Stomach smooth muscle (tissue), 2 donors: ENCODE results near the gene ENOSF1.

Source experiments
- H3K27ac ChIP-seq: one replicate; pipeline ENCODE4 v1.7.0; 2013; ENCODE audit warnings: mild to moderate bottlenecking, low read length, inconsistent platforms
- H3K27me3 ChIP-seq, 2 donors: one replicate each; pipeline ENCODE4 v1.7.0; 2013; ENCODE audit warnings: low read length in 2 of 2; ENCODE audit not compliant: insufficient read depth in 2 of 2, control insufficient read depth in 1 of 2
- H3K36me3 ChIP-seq, 2 donors: one replicate each; pipeline ENCODE4 v1.7.0; 2013; ENCODE audit warnings: low read length in 2 of 2; ENCODE audit not compliant: control insufficient read depth in 2 of 2, insufficient read depth in 2 of 2
- H3K4me1 ChIP-seq: one replicate; pipeline ENCODE4 v1.7.0; 2013; ENCODE audit warnings: low read length; ENCODE audit not compliant: control insufficient read depth, insufficient read depth
- H3K4me3 ChIP-seq, 2 donors: one replicate each; pipeline ENCODE4 v1.7.0; 2013; ENCODE audit warnings: low read length in 2 of 2
- H3K9ac ChIP-seq, 2 donors: one replicate each; pipeline ENCODE4 v1.7.0; 2013; ENCODE audit warnings: low read length in 2 of 2, mild to moderate bottlenecking in 1 of 2
- H3K9me3 ChIP-seq, 2 donors: one replicate each; pipeline ENCODE4 v1.7.0; 2013; ENCODE audit warnings: low read length in 2 of 2; ENCODE audit not compliant: control insufficient read depth in 2 of 2
- donor health status: healthy.
- donor health status: Pancreatic carcinoma.

The ENOSF1 gene

GRCh38 chr18:644395-645004 lies 67.9 kb downstream of the ENOSF1 start:
- no peak overlapping the region for H3K4me3 ChIP-seq
- no peaks in the 10 kb centered on the region for H3K27me3 ChIP-seq
- no peak overlapping the region for H3K9ac ChIP-seq
- no peak overlapping the region for H3K27ac ChIP-seq
- H3K9me3 ChIP-seq: no peaks in the 10 kb centered on the region
- H3K36me3 ChIP-seq: no peaks in the 10 kb centered on the region
- no peaks in the 10 kb centered on the region for H3K4me1 ChIP-seq

DNA sequence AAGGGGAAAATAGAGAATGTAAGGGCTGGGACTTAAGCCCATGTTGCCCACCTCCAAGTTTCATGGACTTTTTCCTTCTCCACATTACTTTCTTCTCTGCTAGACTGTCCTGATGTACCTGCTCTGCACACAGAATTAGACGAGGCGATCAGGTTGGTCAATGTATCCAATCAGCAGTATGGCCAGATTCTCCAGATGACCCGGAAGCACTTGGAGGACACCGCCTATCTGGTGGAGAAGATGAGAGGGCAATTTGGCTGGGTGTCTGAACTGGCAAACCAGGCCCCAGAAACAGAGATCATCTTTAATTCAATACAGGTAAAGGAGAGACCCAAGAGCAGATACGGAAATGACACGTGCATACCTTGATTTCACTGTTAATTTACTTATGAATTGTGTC lies 71.2 kb downstream of the ENOSF1 start:
- Histone ChIP-seq H3K9me3 (no peaks in the 10 kb centered on the region), H3K27me3 (no peaks in the 10 kb centered on the region), H3K27ac (no peak overlapping the region), H3K36me3 (no peaks in the 10 kb centered on the region), H3K4me3 (no peak overlapping the region), H3K9ac (no peak overlapping the region), H3K4me1 (no peaks in the 10 kb centered on the region)

GRCh38 chr18:635171-635570 lies 77.3 kb downstream of the ENOSF1 start:
- no peak overlapping the region for H3K4me3 ChIP-seq
- no peaks in the 10 kb centered on the region for H3K9me3 ChIP-seq
- H3K36me3 ChIP-seq: no peaks in the 10 kb centered on the region
- no peaks in the 10 kb centered on the region for H3K4me1 ChIP-seq
- H3K27ac ChIP-seq: no peak overlapping the region
- H3K9ac ChIP-seq: no peak overlapping the region
- H3K27me3 ChIP-seq: no peaks in the 10 kb centered on the region

DNA sequence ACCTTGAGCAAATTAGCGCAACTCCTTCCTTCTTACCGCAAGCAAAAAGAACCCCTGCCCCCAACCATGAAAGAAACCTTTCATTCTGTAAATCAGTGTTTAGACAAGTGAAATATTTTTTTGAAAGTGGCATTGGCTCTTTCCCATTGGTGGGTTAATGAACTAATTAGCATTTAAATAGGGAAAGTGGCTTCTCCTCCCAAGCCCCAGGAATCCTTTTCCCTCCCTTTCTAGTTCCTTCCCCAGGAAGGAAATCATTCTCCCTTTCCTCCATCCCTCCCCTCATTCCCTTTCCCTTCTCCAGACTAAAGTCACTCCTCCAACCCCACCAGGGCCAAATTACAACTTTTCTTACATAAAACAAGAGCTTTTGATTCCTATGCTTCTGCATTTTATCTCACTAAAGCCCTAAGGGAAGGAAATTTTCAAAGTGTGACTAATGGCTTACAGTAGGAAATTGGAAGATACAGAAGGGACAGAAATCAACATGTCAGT lies 77.8 kb downstream of the ENOSF1 start:
- Histone ChIP-seq H3K9ac (no peak overlapping the region), H3K9me3 (no peaks in the 10 kb centered on the region), H3K27ac (no peak overlapping the region), H3K36me3 (no peaks in the 10 kb centered on the region), H3K4me3 (no peak overlapping the region), H3K4me1 (no peaks in the 10 kb centered on the region), H3K27me3 (no peaks in the 10 kb centered on the region)

- Histone ChIP-seq H3K27ac (no peak overlapping the region), H3K4me3 (no peak overlapping the region), H3K9me3 (no peaks in the 10 kb centered on the region), H3K4me1 (no peaks in the 10 kb centered on the region), H3K36me3 (no peaks in the 10 kb centered on the region), H3K27me3 (no peaks in the 10 kb centered on the region), H3K9ac (no peak overlapping the region)
Measured at GRCh38 chr18:631560-631959, 80.9 kb downstream of the ENOSF1 start.

DNA sequence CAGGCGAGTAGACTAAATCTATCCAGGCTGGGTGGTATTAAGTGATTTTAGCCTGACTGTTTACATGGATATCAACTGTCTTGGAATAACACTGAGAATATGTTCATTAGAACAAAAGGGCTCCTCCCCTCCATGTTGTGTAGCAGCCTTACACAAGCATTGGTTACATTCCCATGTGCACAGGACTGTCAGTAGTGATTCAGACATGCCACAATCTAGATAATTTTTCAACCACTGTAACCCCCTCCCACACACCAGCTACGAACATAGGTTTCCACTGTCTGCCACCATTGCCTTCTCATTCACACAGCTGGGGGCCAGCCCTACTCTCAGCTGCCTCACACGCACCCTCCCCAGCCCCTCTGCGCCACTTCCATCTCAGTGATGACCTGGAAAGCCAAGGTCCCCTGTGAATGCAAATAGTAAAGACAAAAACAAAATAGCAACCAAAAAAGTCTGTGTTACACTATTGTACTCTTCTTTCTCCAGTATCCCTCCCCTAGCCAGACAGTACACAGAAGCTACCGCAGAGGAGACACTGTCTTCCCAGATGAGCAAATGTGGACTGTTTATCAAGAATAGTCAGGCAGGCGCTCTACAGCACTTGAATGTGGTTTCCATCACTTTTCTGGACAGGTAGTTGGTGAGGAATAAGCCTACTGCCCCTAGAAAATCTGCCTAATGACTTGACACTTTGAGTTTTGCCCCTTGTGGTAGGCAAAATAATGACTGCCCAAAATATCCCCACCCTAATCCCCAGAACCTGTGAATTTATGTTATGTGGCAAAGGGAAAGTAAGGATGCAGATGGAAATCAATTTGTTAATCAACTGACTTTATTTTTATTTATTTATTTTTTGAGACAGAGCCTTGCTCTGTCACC lies 82.9 kb downstream of the ENOSF1 start:
- H3K4me1 ChIP-seq: no peaks in the 10 kb centered on the region
- H3K27me3 ChIP-seq: no peaks in the 10 kb centered on the region

GRCh38 chr18:627231-627630 lies 85.2 kb downstream of the ENOSF1 start:
- Histone ChIP-seq H3K36me3 (no peaks in the 10 kb centered on the region), H3K4me3 (no peak overlapping the region), H3K27me3 (no peaks in the 10 kb centered on the region), H3K9me3 (no peaks in the 10 kb centered on the region), H3K4me1 (no peaks in the 10 kb centered on the region), H3K9ac (no peak overlapping the region), H3K27ac (no peak overlapping the region)

More for the DNA sequence above, 82.9 kb downstream of the ENOSF1 start:
- no peak overlapping the region for H3K4me3 ChIP-seq
- H3K27ac ChIP-seq: no peak overlapping the region
- H3K36me3 ChIP-seq: no peaks in the 10 kb centered on the region
- H3K9ac ChIP-seq: no peak overlapping the region
- no peaks in the 10 kb centered on the region for H3K9me3 ChIP-seq

- Histone ChIP-seq H3K36me3 (no peaks in the 10 kb centered on the region), H3K4me3 (no peak overlapping the region), H3K9ac (no peak overlapping the region), H3K4me1 (no peaks in the 10 kb centered on the region), H3K27me3 (no peaks in the 10 kb centered on the region), H3K27ac (no peak overlapping the region), H3K9me3 (no peaks in the 10 kb centered on the region)
Measured at GRCh38 chr18:623761-624620, 88.4 kb downstream of the ENOSF1 start.

DNA sequence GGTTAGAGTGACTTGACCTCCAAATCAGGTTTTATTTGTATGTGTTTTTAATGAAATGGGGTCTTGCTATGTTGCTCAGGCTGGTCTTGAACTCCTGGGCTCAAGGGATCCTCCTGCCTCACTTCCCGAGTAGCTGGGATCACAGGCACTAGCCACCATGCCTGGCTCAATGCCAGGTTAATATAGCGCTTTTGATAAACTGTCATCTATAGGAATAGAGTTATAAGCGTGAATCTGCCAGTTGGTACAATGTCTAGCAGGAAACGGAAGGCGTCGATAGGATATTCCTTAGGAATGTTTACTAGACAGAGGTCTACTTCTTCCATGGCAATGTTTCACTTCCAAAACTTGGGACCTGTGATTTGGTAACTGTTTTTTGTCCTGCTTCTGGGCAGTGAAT lies 90.1 kb downstream of the ENOSF1 start:
- no peak overlapping the region for H3K27ac ChIP-seq

DNA sequence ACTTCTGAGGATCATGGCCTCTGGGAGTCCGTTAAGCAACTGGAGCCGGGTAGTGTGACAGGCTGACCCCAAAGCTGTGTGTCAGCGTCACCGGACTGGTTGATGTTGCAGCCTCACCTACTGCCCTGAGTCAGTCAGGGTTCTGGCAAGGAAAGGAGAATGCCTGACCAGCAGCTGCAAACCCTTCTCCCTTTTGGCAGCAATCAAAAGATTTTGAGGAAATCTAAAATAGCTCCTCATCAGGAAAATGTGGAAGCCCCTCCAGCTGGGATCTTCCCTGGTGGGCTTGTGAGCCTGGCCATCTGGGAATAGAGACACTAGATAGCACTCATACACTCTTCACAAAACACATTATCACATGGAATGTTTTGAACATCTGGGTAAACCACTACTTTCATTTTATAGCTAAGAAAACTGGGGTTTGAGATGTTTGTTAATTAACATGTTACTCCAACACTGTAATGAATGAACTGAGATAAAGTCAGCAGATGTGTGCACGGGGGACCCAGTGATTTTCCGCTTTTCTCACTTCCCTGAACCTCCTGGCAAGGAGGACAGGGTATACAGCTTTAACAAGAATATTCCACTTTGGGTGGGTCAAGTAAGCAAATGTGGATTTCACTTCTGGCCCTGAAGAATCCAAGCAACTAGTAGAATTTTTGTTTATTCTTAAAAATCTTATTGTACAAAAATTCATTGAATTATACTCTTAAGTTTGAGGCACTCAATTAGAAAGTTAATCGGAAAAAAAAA lies 91.0 kb downstream of the ENOSF1 start:
- Histone ChIP-seq H3K27ac (no peak overlapping the region), H3K36me3 (no peaks in the 10 kb centered on the region), H3K4me1 (no peaks in the 10 kb centered on the region)

More for the DNA sequence above, 90.1 kb downstream of the ENOSF1 start:
- no peaks in the 10 kb centered on the region for H3K4me1 ChIP-seq
- no peak overlapping the region for H3K9ac ChIP-seq
- no peaks in the 10 kb centered on the region for H3K36me3 ChIP-seq
- H3K4me3 ChIP-seq: no peak overlapping the region
- no peaks in the 10 kb centered on the region for H3K9me3 ChIP-seq
- H3K27me3 ChIP-seq: no peaks in the 10 kb centered on the region

More for the DNA sequence above, 91.0 kb downstream of the ENOSF1 start:
- H3K9ac ChIP-seq: no peak overlapping the region
- H3K4me3 ChIP-seq: no peak overlapping the region
- no peaks in the 10 kb centered on the region for H3K9me3 ChIP-seq
- no peaks in the 10 kb centered on the region for H3K27me3 ChIP-seq
